ENCODE measurements around the gene GNMT.

Gene GNMT

DNA sequence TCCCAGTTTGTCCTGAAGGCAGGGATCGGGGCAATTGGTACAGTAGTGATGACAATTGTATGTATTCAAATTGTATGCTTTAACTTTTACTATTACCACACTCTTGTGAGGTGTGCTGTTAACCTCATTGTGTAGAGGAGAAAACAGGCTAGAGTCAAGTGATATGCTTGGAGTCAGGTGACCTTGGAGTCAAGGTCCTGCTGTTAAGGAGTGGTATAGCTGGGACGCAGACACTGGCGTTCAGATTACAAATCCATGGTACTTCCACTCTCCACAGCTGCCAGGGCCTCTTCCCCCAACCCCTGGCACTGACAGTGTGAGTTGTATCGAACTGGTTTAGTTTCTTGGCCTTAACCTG is 20.8 kb upstream of the GNMT start:
- TF ChIP-seq YY1 (IDR thresholded peaks at IDR 0.05; ENCODE audit: low read depth) (no peak), EP300 (IDR thresholded peaks at IDR 0.05; ENCODE audit: borderline replicate concordance) (no peak), CREB1 (IDR thresholded peaks at IDR 0.05; ENCODE audit: low read depth) (no peak), EGR1 (IDR thresholded peaks at IDR 0.05) (no peak), RAD21 (IDR thresholded peaks at IDR 0.05; ENCODE audit: low read depth) (no peak), TEAD4 (IDR thresholded peaks at IDR 0.05) (no peak), ZBTB7A (IDR thresholded peaks at IDR 0.05; ENCODE audit: low read depth) (no peak), CEBPB (IDR thresholded peaks at IDR 0.05) (no peak), NFIC (IDR thresholded peaks at IDR 0.05) (no peak), FOXM1 (IDR thresholded peaks at IDR 0.05; ENCODE audit: borderline replicate concordance, low read depth) (no peak), TAF1 (IDR thresholded peaks at IDR 0.05; ENCODE audit: low read depth) (no peak), TCF12 (IDR thresholded peaks at IDR 0.05; ENCODE audit: low read depth) (no peak)
- TF ChIP-seq, protein P1, sequence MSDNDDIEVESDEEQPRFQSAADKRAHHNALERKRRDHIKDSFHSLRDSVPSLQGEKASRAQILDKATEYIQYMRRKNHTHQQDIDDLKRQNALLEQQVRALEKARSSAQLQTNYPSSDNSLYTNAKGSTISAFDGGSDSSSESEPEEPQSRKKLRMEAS (IDR thresholded peaks at IDR 0.05), result no peak
- TF ChIP-seq, protein P2, sequence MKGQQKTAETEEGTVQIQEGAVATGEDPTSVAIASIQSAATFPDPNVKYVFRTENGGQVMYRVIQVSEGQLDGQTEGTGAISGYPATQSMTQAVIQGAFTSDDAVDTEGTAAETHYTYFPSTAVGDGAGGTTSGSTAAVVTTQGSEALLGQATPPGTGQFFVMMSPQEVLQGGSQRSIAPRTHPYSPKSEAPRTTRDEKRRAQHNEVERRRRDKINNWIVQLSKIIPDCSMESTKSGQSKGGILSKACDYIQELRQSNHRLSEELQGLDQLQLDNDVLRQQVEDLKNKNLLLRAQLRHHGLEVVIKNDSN (IDR thresholded peaks at IDR 0.05), result no peak
- TF ChIP-seq, protein P3, sequence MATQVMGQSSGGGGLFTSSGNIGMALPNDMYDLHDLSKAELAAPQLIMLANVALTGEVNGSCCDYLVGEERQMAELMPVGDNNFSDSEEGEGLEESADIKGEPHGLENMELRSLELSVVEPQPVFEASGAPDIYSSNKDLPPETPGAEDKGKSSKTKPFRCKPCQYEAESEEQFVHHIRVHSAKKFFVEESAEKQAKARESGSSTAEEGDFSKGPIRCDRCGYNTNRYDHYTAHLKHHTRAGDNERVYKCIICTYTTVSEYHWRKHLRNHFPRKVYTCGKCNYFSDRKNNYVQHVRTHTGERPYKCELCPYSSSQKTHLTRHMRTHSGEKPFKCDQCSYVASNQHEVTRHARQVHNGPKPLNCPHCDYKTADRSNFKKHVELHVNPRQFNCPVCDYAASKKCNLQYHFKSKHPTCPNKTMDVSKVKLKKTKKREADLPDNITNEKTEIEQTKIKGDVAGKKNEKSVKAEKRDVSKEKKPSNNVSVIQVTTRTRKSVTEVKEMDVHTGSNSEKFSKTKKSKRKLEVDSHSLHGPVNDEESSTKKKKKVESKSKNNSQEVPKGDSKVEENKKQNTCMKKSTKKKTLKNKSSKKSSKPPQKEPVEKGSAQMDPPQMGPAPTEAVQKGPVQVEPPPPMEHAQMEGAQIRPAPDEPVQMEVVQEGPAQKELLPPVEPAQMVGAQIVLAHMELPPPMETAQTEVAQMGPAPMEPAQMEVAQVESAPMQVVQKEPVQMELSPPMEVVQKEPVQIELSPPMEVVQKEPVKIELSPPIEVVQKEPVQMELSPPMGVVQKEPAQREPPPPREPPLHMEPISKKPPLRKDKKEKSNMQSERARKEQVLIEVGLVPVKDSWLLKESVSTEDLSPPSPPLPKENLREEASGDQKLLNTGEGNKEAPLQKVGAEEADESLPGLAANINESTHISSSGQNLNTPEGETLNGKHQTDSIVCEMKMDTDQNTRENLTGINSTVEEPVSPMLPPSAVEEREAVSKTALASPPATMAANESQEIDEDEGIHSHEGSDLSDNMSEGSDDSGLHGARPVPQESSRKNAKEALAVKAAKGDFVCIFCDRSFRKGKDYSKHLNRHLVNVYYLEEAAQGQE (IDR thresholded peaks at IDR 0.05; ENCODE audit: low read depth), result no peak

GRCh38 chr6:42940493-42941045 is 20.0 kb upstream of the GNMT start:
- no peak for TF ChIP-seq NFIC (IDR thresholded peaks at IDR 0.05)

- TF ChIP-seq ZBTB7A (IDR thresholded peaks at IDR 0.05; ENCODE audit: low read depth) (no peak), YY1 (IDR thresholded peaks at IDR 0.05; ENCODE audit: low read depth) (no peak), CEBPB (IDR thresholded peaks at IDR 0.05) (no peak), CREB1 (IDR thresholded peaks at IDR 0.05; ENCODE audit: low read depth) (no peak), EGR1 (IDR thresholded peaks at IDR 0.05) (no peak), TEAD4 (IDR thresholded peaks at IDR 0.05) (no peak), FOXM1 (IDR thresholded peaks at IDR 0.05; ENCODE audit: borderline replicate concordance, low read depth) (no peak), TAF1 (IDR thresholded peaks at IDR 0.05; ENCODE audit: low read depth) (no peak), EP300 (IDR thresholded peaks at IDR 0.05; ENCODE audit: borderline replicate concordance) (no peak), RAD21 (IDR thresholded peaks at IDR 0.05; ENCODE audit: low read depth) (no peak), NFIC (IDR thresholded peaks at IDR 0.05) (no peak), TCF12 (IDR thresholded peaks at IDR 0.05; ENCODE audit: low read depth) (no peak)
- TF ChIP-seq, protein P3 (IDR thresholded peaks at IDR 0.05; ENCODE audit: low read depth), result no peak
- TF ChIP-seq, protein P2 (IDR thresholded peaks at IDR 0.05), result no peak
- TF ChIP-seq, protein P1 (IDR thresholded peaks at IDR 0.05), result no peak
Measured at GRCh38 chr6:42942444-42942843, 18.1 kb upstream of the GNMT start.

- TF ChIP-seq FOXM1 (IDR thresholded peaks at IDR 0.05; ENCODE audit: borderline replicate concordance, low read depth) (no peak), CEBPB (IDR thresholded peaks at IDR 0.05) (no peak), TEAD4 (IDR thresholded peaks at IDR 0.05) (no peak), RAD21 (IDR thresholded peaks at IDR 0.05; ENCODE audit: low read depth) (no peak), EGR1 (IDR thresholded peaks at IDR 0.05) (no peak), TAF1 (IDR thresholded peaks at IDR 0.05; ENCODE audit: low read depth) (no peak)
Measured at GRCh38 chr6:42947950-42948349, 12.6 kb upstream of the GNMT start.

DNA sequence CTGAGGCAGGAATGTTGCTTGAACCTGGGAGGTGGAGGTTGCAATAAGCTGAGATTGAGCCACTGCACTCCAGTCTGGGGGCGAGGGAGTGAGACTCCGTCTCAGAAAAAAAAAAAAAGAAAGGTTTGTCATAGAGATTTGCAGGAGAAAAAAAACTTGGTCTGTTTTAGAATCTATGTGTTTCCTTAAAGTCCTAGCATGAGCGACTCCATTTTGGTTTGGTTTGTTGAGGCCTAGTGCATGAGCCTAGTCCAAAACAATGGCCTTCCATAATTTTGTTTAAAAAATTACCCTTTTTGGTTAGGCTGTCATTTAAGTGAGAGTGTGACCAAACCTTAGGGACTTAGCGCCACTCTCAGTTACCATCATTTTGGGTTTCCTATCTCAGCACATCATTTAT is 8.2 kb upstream of the GNMT start:
- TF ChIP-seq TAF1 (IDR thresholded peaks at IDR 0.05; ENCODE audit: low read depth) (no peak), EGR1 (IDR thresholded peaks at IDR 0.05) (no peak), NFIC (IDR thresholded peaks at IDR 0.05) (no peak), YY1 (IDR thresholded peaks at IDR 0.05; ENCODE audit: low read depth) (no peak), FOXM1 (IDR thresholded peaks at IDR 0.05; ENCODE audit: borderline replicate concordance, low read depth) (no peak), CREB1 (IDR thresholded peaks at IDR 0.05; ENCODE audit: low read depth) (no peak), TEAD4 (IDR thresholded peaks at IDR 0.05) (no peak), CEBPB (IDR thresholded peaks at IDR 0.05) (no peak), RAD21 (IDR thresholded peaks at IDR 0.05; ENCODE audit: low read depth) (no peak), ZBTB7A (IDR thresholded peaks at IDR 0.05; ENCODE audit: low read depth) (no peak), TCF12 (IDR thresholded peaks at IDR 0.05; ENCODE audit: low read depth) (no peak), EP300 (IDR thresholded peaks at IDR 0.05; ENCODE audit: borderline replicate concordance) (no peak)
- TF ChIP-seq, protein P1 (IDR thresholded peaks at IDR 0.05), result no peak
- TF ChIP-seq, protein P3 (IDR thresholded peaks at IDR 0.05; ENCODE audit: low read depth), result no peak
- TF ChIP-seq, protein P2 (IDR thresholded peaks at IDR 0.05), result no peak
